Mammary epithelial cell (primary cell): ENCODE results near the gene FAM181A.

Experiments used
- CTCF ChIP-seq, 2 donors: IDR thresholded peaks in 1 of 2; conservative IDR thresholded peaks in 1 of 2; 2 replicates each; pipeline ENCODE4 v1.5.1; 2011 to 2012; ENCODE audit warnings: inconsistent platforms in 2 of 2, low read length in 2 of 2, mild to moderate bottlenecking in 2 of 2, control low read depth in 1 of 2, low read depth in 1 of 2; ENCODE audit not compliant: insufficient read depth in 1 of 2; ENCODE audit errors: extremely low read depth in 1 of 2
- EZH2 ChIP-seq: IDR thresholded peaks from 2 replicates; pipeline ENCODE4 v1.6.1; 2012; ENCODE audit warnings: low read length, inconsistent platforms, borderline replicate concordance

GRCh38 chr14:93949511-93950075, 22.4 kb downstream of the FAM181A start:
- TF ChIP-seq CTCF (conservative IDR thresholded peaks at IDR 0.05 in 1 of 2, IDR thresholded peaks at IDR 0.05 in 1 of 2; ENCODE audit: extremely low read depth in 1 of 2, insufficient read depth in 1 of 2, low read depth in 1 of 2, low read length in 2 of 2) (no peak), EZH2 (no peak)
